Parathyroid adenoma (tissue), 2 donors: ENCODE results near the gene MYCBP2.

Experiments
- H2AFZ ChIP-seq: fragments of 300-600 bp; sonication (generic); one replicate; pipeline ENCODE4 v1.7.0; 2017; ENCODE audit warnings: antibody characterized with exemption, mild to moderate bottlenecking
- H3K27ac ChIP-seq: fragments of 300-600 bp; sonication (generic); one replicate; pipeline ENCODE4 v1.7.0; 2017
- H3K27me3 ChIP-seq: fragments of 300-600 bp; sonication (generic); one replicate; pipeline ENCODE4 v1.7.0; 2017; ENCODE audit warnings: low read length; ENCODE audit not compliant: control insufficient read depth, insufficient read depth
- H3K36me3 ChIP-seq: fragments of 300-600 bp; sonication (generic); one replicate; pipeline ENCODE4 v1.7.0; 2017; ENCODE audit warnings: low read length; ENCODE audit not compliant: control insufficient read depth, insufficient read depth
- H3K4me1 ChIP-seq: fragments of 300-600 bp; sonication (generic); one replicate; pipeline ENCODE4 v1.7.0; 2017; ENCODE audit warnings: control low read depth
- H3K4me2 ChIP-seq: fragments of 300-600 bp; sonication (generic); one replicate; pipeline ENCODE4 v1.7.0; 2017; ENCODE audit warnings: low read length
- H3K4me3 ChIP-seq: fragments of 300-600 bp; sonication (generic); one replicate; pipeline ENCODE4 v1.7.0; 2017; ENCODE audit warnings: low read depth, low read length
- H3K79me2 ChIP-seq: fragments of 300-600 bp; sonication (generic); one replicate; pipeline ENCODE4 v1.7.0; 2017; ENCODE audit warnings: control low read depth
- H3K9ac ChIP-seq: fragments of 300-600 bp; sonication (generic); one replicate; pipeline ENCODE4 v1.7.0; 2017; ENCODE audit warnings: mild to moderate bottlenecking
- H3K9me3 ChIP-seq: fragments of 300-600 bp; sonication (generic); one replicate; pipeline ENCODE4 v1.7.0; 2017; ENCODE audit warnings: low read length; ENCODE audit not compliant: control insufficient read depth
- CTCF ChIP-seq: fragments of 300-600 bp; sonication (generic); IDR thresholded peaks from one replicate; pipeline ENCODE4 v1.7.0; 2017; ENCODE audit warnings: antibody characterized with exemption, mild to moderate bottlenecking
- donor health status: primary hyperparathyroidism.

Gene MYCBP2

GRCh38 chr13:77040076-77040475 is 286.8 kb downstream of the MYCBP2 start:
- TF ChIP-seq CTCF, result no peak
- no peaks in the 10 kb centered on the region for H3K4me1 ChIP-seq
- H3K9me3 ChIP-seq, result no peaks in the 10 kb centered on the region
- no peak overlapping the region for H3K9ac ChIP-seq
- no peak overlapping the region for H3K4me3 ChIP-seq
- no peak overlapping the region for H2AFZ ChIP-seq
- no peaks in the 10 kb centered on the region for H3K79me2 ChIP-seq
- H3K36me3 ChIP-seq, result no peaks in the 10 kb centered on the region
- no peak overlapping the region for H3K27ac ChIP-seq
- no peak overlapping the region for H3K4me2 ChIP-seq
- H3K27me3 ChIP-seq, result no peaks in the 10 kb centered on the region

- Histone ChIP-seq H2AFZ (no peak overlapping the region), H3K4me1 (no peaks in the 10 kb centered on the region), H3K27me3 (no peaks in the 10 kb centered on the region), H3K9ac (no peak overlapping the region), H3K4me2 (no peak overlapping the region), H3K36me3 (no peaks in the 10 kb centered on the region), H3K4me3 (no peak overlapping the region), H3K9me3 (no peaks in the 10 kb centered on the region), H3K27ac (no peak overlapping the region), H3K79me2 (no peaks in the 10 kb centered on the region)
- TF ChIP-seq CTCF, result no peak
Measured at GRCh38 chr13:77038907-77039480, 287.9 kb downstream of the MYCBP2 start.

GRCh38 chr13:77036279-77036678 is 290.6 kb downstream of the MYCBP2 start:
- Histone ChIP-seq H3K4me3 (no peak overlapping the region), H3K36me3 (no peaks in the 10 kb centered on the region), H3K27ac (no peak overlapping the region), H3K4me1 (no peaks in the 10 kb centered on the region), H3K9me3 (no peaks in the 10 kb centered on the region), H3K27me3 (no peaks in the 10 kb centered on the region), H2AFZ (no peak overlapping the region), H3K9ac (no peak overlapping the region), H3K79me2 (no peaks in the 10 kb centered on the region), H3K4me2 (no peak overlapping the region)
- no peak for TF ChIP-seq CTCF

- Histone ChIP-seq H3K79me2 (no peaks in the 10 kb centered on the region), H3K27ac (no peak overlapping the region), H3K9ac (no peak overlapping the region)
Measured at GRCh38 chr13:77034881-77035280, 292.0 kb downstream of the MYCBP2 start.

More at GRCh38 chr13:77034881-77035280, 292.0 kb downstream of the MYCBP2 start:
- no peak overlapping the region for H3K4me2 ChIP-seq
- H3K27me3 ChIP-seq, result no peaks in the 10 kb centered on the region
- no peak for TF ChIP-seq CTCF
- no peaks in the 10 kb centered on the region for H3K36me3 ChIP-seq
- no peak overlapping the region for H3K4me3 ChIP-seq
- no peaks in the 10 kb centered on the region for H3K4me1 ChIP-seq
- no peaks in the 10 kb centered on the region for H3K9me3 ChIP-seq
- H2AFZ ChIP-seq, result no peak overlapping the region
